Astrocyte (in vitro differentiated cells and primary cell): ENCODE results near the gene METAP1. TPM values are rescaled to one million over a fixed set of nuclear protein-coding genes. Genes with fewer than 3 reads are reported as not detected.
A peak's percentile ranks its signal among the peaks of the same experiment; 100 is the strongest.

Source experiments
- DNase-seq: peaks from one replicate; pipeline ENCODE4 v3.0.0-alpha.2; 2010; ENCODE audit warnings: low read depth
- FAIRE-seq: peaks from 2 replicates; lab custom pipeline; 2011; peaks lifted over from hg19 to GRCh38; lab: Jason Lieb, UNC
- H2AFZ ChIP-seq: 2 replicates; pipeline ENCODE4 v1.6.0; 2012; ENCODE audit warnings: low read depth, low read length, inconsistent platforms
- H3K27ac ChIP-seq: 2 replicates; pipeline ENCODE4 v1.5.1; 2011; ENCODE audit warnings: low read depth, low read length, inconsistent platforms
- H3K27me3 ChIP-seq: 2 replicates; pipeline ENCODE4 v1.6.0; 2011; ENCODE audit warnings: low read length, inconsistent platforms; ENCODE audit not compliant: insufficient read depth
- H3K36me3 ChIP-seq: 2 replicates; pipeline ENCODE4 v1.5.1; 2011; ENCODE audit warnings: low read length, inconsistent platforms; ENCODE audit not compliant: insufficient read depth
- H3K4me1 ChIP-seq: 2 replicates; pipeline ENCODE4 v1.5.1; 2011; ENCODE audit warnings: low read length, inconsistent platforms; ENCODE audit not compliant: insufficient read depth
- H3K4me2 ChIP-seq: 2 replicates; pipeline ENCODE4 v1.6.0; 2012; ENCODE audit warnings: low read length, inconsistent platforms
- H3K4me3 ChIP-seq: 2 replicates; pipeline ENCODE4 v1.5.1; 2011; ENCODE audit warnings: low read depth, mild to moderate bottlenecking, low read length, inconsistent platforms; ENCODE audit not compliant: insufficient read depth
- H3K79me2 ChIP-seq: 2 replicates; pipeline ENCODE4 v1.6.0; 2012; ENCODE audit warnings: mild to moderate bottlenecking, low read length, inconsistent platforms; ENCODE audit not compliant: insufficient read depth
- H3K9ac ChIP-seq: 2 replicates; pipeline ENCODE4 v1.6.0; 2012; ENCODE audit warnings: mild to moderate bottlenecking, low read length, inconsistent platforms
- H3K9me3 ChIP-seq: 2 replicates; pipeline ENCODE4 v1.5.1; 2012; ENCODE audit warnings: low read depth, mild to moderate bottlenecking, low read length, inconsistent platforms; ENCODE audit not compliant: insufficient read depth
- H4K20me1 ChIP-seq: 2 replicates; pipeline ENCODE4 v1.6.0; 2012; ENCODE audit warnings: low read length, inconsistent platforms; ENCODE audit not compliant: insufficient read depth
- H3K27ac Mint-ChIP-seq: one replicate; pipeline ENCODE4 v1.8.0; 2021; ENCODE audit warnings: mild to moderate bottlenecking, mixed read lengths; ENCODE audit not compliant: unreplicated experiment
- H3K27me3 Mint-ChIP-seq: one replicate; pipeline ENCODE4 v1.8.0; 2021; ENCODE audit warnings: low read depth, mixed read lengths; ENCODE audit not compliant: unreplicated experiment
- H3K36me3 Mint-ChIP-seq: one replicate; pipeline ENCODE4 v1.8.0; 2021; ENCODE audit warnings: low read depth, mixed read lengths; ENCODE audit not compliant: unreplicated experiment
- H3K4me1 Mint-ChIP-seq: one replicate; pipeline ENCODE4 v1.8.0; 2021; ENCODE audit warnings: low read depth, mixed read lengths; ENCODE audit not compliant: unreplicated experiment
- H3K4me3 Mint-ChIP-seq: one replicate; pipeline ENCODE4 v1.8.0; 2021; ENCODE audit warnings: mild to moderate bottlenecking, moderate library complexity, mixed read lengths; ENCODE audit not compliant: unreplicated experiment
- H3K9me3 Mint-ChIP-seq: one replicate; pipeline ENCODE4 v1.8.0; 2021; ENCODE audit warnings: mild to moderate bottlenecking, mixed read lengths; ENCODE audit not compliant: unreplicated experiment
- EZH2 ChIP-seq: IDR thresholded peaks from 2 replicates; pipeline ENCODE4 v1.6.1; 2012; ENCODE audit warnings: mild to moderate bottlenecking, low read length, inconsistent platforms; ENCODE audit not compliant: insufficient read depth
- total RNA-seq: library from RNA; stranded (reverse); gene quantifications from 2 replicates; pipeline ENCODE4 v1.2.1, GENCODE V29; 2021
- TF ChIP-seq, protein P1 (sequence below): IDR thresholded peaks from 2 replicates; pipeline ENCODE4 v1.5.1; 2011; ENCODE audit warnings: low read depth, mild to moderate bottlenecking, inconsistent platforms, low read length, moderate library complexity; ENCODE audit not compliant: insufficient read depth

The METAP1 gene
- total RNA-seq, 1 donor from 2014 or later: 60.9 TPM

DNA sequence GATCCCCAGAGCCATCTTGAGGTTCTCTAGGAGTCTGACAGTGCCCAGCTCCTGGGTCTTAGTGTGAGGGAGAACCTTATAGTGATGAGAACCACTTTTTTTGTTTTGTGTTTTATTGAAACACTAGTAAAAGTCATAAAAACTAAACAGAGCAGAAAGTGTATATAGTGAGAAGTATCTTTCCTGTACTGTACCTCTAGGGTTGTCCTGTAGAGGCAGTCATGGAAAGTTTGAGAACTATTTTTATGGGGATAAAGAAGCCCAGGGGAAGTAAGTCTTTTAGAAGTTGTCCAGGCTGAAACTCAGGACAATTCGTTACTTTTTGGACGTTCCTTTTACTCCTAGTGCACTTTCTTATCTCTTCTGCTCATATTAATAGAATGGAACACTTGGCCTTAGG lies 52.2 kb downstream of the METAP1 start:
- no peak for DNase-seq

DNA sequence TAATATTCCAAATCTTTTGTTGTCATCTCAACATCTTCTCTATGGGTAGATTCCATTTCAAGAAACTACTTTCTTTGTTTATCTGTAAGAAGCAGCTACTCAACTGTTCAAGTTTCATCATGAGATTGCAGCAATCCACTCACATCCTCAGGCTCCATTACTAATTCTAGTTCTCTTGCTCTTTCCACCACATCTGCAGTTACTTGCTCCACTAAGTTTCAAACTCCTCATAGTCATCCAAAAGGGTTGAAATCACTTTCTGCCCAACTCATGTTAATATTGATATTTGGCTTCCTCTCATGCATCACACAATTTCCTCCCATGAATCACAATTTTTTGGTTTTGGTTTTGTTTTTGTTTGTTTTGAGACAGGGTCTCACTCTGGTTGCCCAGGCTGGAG lies 57.4 kb downstream of the METAP1 start:
- Mint-ChIP-seq H3K36me3 (peaks cover 27% of the 10 kb centered on the region), H3K27me3 (no peaks in the 10 kb centered on the region), H3K4me3 (no peak overlapping the region), H3K27ac (no peak overlapping the region), H3K4me1 (peaks cover 8% of the 10 kb centered on the region), H3K9me3 (peaks cover 4% of the 10 kb centered on the region)
- DNase-seq (no peak), FAIRE-seq (no peak)
- Histone ChIP-seq H3K36me3 (peaks cover 22% of the 10 kb centered on the region), H3K79me2 (no peaks in the 10 kb centered on the region), H3K9ac (no peak overlapping the region), H3K4me2 (no peak overlapping the region), H2AFZ (no peak overlapping the region), H3K27me3 (no peaks in the 10 kb centered on the region), H4K20me1 (no peaks in the 10 kb centered on the region), H3K9me3 (no peaks in the 10 kb centered on the region), H3K4me1 (peaks cover 9% of the 10 kb centered on the region), H3K27ac (no peak overlapping the region), H3K4me3 (no peak overlapping the region)
- no peak for TF ChIP-seq EZH2
- TF ChIP-seq, protein P1, sequence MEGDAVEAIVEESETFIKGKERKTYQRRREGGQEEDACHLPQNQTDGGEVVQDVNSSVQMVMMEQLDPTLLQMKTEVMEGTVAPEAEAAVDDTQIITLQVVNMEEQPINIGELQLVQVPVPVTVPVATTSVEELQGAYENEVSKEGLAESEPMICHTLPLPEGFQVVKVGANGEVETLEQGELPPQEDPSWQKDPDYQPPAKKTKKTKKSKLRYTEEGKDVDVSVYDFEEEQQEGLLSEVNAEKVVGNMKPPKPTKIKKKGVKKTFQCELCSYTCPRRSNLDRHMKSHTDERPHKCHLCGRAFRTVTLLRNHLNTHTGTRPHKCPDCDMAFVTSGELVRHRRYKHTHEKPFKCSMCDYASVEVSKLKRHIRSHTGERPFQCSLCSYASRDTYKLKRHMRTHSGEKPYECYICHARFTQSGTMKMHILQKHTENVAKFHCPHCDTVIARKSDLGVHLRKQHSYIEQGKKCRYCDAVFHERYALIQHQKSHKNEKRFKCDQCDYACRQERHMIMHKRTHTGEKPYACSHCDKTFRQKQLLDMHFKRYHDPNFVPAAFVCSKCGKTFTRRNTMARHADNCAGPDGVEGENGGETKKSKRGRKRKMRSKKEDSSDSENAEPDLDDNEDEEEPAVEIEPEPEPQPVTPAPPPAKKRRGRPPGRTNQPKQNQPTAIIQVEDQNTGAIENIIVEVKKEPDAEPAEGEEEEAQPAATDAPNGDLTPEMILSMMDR: no peak

More for the DNA sequence above, 52.2 kb downstream of the METAP1 start:
- no peaks in the 10 kb centered on the region for H3K9me3 ChIP-seq
- TF ChIP-seq, protein P1: no peak
- TF ChIP-seq EZH2: no peak
- no peaks in the 10 kb centered on the region for H3K4me1 ChIP-seq
- no peak overlapping the region for H3K4me2 ChIP-seq
- no peaks in the 10 kb centered on the region for H3K27me3 ChIP-seq
- no peaks in the 10 kb centered on the region for H4K20me1 ChIP-seq
- Mint-ChIP-seq H3K9me3 (peaks cover 2% of the 10 kb centered on the region), H3K36me3 (peaks cover 29% of the 10 kb centered on the region), H3K27me3 (no peaks in the 10 kb centered on the region), H3K4me1 (no peaks in the 10 kb centered on the region), H3K4me3 (no peak overlapping the region), H3K27ac (no peak overlapping the region)
- no peak overlapping the region for H3K27ac ChIP-seq
- peaks cover 2% of the 10 kb centered on the region for H3K79me2 ChIP-seq
- peaks cover 16% of the 10 kb centered on the region for H3K36me3 ChIP-seq
- H3K4me3 ChIP-seq: no peak overlapping the region
- FAIRE-seq: peak; percentile 9
- no peak overlapping the region for H2AFZ ChIP-seq
- H3K9ac ChIP-seq: no peak overlapping the region

DNA sequence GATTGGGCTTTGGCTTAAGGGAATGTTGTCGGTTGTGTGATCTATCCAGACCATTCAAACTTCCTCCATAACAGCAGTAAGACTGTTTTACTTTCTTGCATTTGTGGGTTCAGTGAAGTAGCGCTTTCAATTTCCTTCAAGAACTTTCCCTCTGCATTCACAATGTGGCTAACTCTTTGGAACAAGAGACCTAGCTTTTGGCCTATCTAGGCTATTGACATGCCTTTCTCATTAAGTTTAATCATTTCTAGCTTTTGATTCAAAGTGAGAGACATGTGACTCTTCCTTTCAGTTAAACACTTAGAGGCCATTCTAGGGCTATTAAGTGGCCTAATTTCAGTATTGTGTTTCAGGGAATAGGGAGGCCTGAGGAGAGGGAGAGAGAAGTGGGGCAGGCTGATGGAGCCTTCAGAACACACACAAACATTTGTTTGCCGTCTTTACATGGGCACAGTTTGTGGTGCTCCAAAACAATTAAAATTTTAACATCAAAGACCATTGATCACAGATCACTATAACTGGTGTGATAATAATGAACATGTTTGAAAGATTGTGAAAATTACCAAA lies 59.0 kb downstream of the METAP1 start:
- H3K4me3 ChIP-seq: no peak overlapping the region
- H4K20me1 ChIP-seq: no peaks in the 10 kb centered on the region
- TF ChIP-seq EZH2: no peak
- TF ChIP-seq, protein P1: no peak
- H3K27me3 ChIP-seq: no peaks in the 10 kb centered on the region
- Mint-ChIP-seq H3K27me3 (no peaks in the 10 kb centered on the region), H3K9me3 (peaks cover 2% of the 10 kb centered on the region), H3K4me3 (no peak overlapping the region), H3K36me3 (peaks cover 25% of the 10 kb centered on the region), H3K27ac (no peak overlapping the region), H3K4me1 (peaks cover 22% of the 10 kb centered on the region)
- no peak overlapping the region for H2AFZ ChIP-seq
- H3K9ac ChIP-seq: no peak overlapping the region
- no peak overlapping the region for H3K4me2 ChIP-seq
- no peak overlapping the region for H3K27ac ChIP-seq
- H3K9me3 ChIP-seq: no peaks in the 10 kb centered on the region
- H3K79me2 ChIP-seq: no peaks in the 10 kb centered on the region
- FAIRE-seq: no peak
- no peak for DNase-seq
- peaks cover 22% of the 10 kb centered on the region for H3K36me3 ChIP-seq
- H3K4me1 ChIP-seq: peaks cover 11% of the 10 kb centered on the region
